AG04449 (cell line): ENCODE measurements around the gene CREBRF.

Experiments used
- CTCF ChIA-PET: fragments of 350-600 bp; formaldehyde crosslinking; extraction: SDS; loops from one replicate; lab custom pipeline; 2021; ENCODE audit warnings: antibody characterized with exemption; lab: Yijun Ruan, JAX
- POLR2A ChIA-PET: fragments of 400-600, 350-600 bp; formaldehyde crosslinking; extraction: SDS; loops from one replicate; lab custom pipeline; 2020; ENCODE audit warnings: antibody characterized with exemption, inconsistent platforms; lab: Yijun Ruan, JAX
- DNase-seq: peaks from one replicate; pipeline ENCODE4 v3.0.0-alpha.2; 2010; ENCODE audit warnings: low read depth, low spot score
- H3K4me3 ChIP-seq: 2 replicates; pipeline ENCODE4 v1.5.1; 2011; ENCODE audit warnings: low read depth, mild to moderate bottlenecking, control low read depth, low read length
- CTCF ChIP-seq: IDR thresholded peaks from one replicate; pipeline ENCODE4 v1.5.1; 2011; ENCODE audit warnings: mild to moderate bottlenecking, moderate library complexity, low read length, control low read depth, inconsistent platforms; ENCODE audit not compliant: insufficient read depth; ENCODE audit errors: missing control alignments

The CREBRF gene

GRCh38 chr5:173175523-173175922 is 119.4 kb downstream of the CREBRF start:
- no peak for TF ChIP-seq CTCF
- H3K4me3 ChIP-seq: no peak overlapping the region
- no peak for DNase-seq
- ChIA-PET POLR2A (no interaction called here), CTCF (interaction anchor here (1.4 kb wide), 1 partner anchor 10 kb away, joined by 4 read pairs; no protein-coding TSS in a partner anchor)

DNA sequence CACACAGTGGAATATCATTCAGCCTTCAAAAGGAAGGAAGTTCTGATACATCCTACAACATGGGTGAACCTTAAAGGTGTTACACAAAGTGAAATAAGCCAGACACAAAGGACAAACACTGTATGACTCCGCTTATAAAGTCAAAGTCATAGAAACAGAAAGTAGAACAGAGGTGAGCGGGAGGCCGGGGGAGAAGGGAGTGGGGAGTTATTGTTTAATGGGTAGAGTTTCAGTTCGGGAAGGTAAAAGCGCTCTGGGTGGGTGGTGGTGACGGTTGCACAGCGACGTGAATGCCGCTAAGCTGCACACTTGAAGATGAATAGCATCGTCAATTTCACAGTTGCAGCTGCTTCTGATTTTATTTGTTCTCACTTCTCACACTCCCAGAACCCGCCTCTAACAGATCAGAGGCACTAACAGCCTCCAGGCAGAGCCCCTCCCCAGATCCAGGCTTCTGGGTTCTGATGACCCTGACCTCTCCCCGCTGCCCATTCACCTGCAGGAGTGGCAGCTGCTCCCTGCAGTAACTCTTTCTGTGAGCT is 122.3 kb downstream of the CREBRF start:
- no peak overlapping the region for H3K4me3 ChIP-seq
- ChIA-PET CTCF (interaction anchor here (2.0 to 3.6 kb wide), 2 partner anchors 11 to 14 kb away, joined by 6 to 15 read pairs; no protein-coding TSS in a partner anchor), POLR2A (no interaction called here)
- DNase-seq: no peak
- TF ChIP-seq CTCF: no peak

- CTCF ChIA-PET: no interaction called here
- no peak for DNase-seq
- no peak for TF ChIP-seq CTCF
- POLR2A ChIA-PET: no interaction called here
- H3K4me3 ChIP-seq: no peak overlapping the region
These were observed 124.2 kb downstream of the CREBRF start for GRCh38 chr5:173180331-173180730.

DNA sequence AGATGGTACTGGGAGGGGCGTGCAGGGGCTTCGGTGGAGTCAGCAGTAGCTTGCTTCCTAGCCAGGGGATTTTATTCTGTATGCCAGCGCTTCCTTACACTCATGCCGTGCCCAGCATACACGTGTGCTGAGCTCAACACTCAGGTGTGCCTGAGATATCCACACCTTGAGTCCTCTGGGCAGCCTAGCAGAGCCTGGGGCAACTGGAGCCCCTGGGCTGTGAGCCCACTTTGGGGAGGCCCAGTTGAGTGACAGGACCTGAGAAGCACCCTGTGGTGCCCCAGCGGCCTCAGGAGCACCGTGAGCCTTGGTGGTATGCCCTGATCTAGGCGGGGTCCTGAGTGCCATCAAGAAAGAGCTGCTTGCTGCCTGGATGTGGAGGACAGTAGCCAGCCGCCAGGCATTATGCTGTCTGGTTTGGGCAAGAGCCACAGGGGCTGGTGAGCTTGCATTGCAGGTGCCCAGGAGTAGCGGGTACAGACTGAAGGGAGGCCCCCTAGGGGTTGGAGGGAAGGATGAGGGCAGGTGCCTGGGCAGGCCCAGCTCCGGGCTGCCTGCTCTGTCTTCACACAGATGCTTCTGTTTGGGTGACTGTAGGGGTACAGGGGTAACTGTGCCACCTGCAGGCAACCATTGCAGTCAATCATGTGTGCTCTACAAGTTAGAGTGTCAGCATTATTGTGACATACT is 131.0 kb downstream of the CREBRF start:
- ChIA-PET POLR2A (no interaction called here), CTCF (interaction anchor here (0.8 to 1.7 kb wide), 3 partner anchors 24 to 208 kb away, joined by 3 to 4 read pairs (median 3); no protein-coding TSS in a partner anchor)
- H3K4me3 ChIP-seq: no peak overlapping the region
- no peak for DNase-seq
- TF ChIP-seq CTCF: no peak

GRCh38 chr5:173188280-173188679 is 132.1 kb downstream of the CREBRF start:
- H3K4me3 ChIP-seq: no peak overlapping the region
- no peak for TF ChIP-seq CTCF
- ChIA-PET POLR2A (no interaction called here), CTCF (interaction anchor here (1.8 kb wide), 1 partner anchor 21 kb away, joined by 8 read pairs; no protein-coding TSS in a partner anchor)
- DNase-seq: no peak
